GM10248 (cell line): Measurements from ENCODE around the gene NDUFB1.

Experiments
- CTCF ChIA-PET: fragments of 300-600 bp; sonication (Branson Sonifier 250); formaldehyde crosslinking; extraction: SDS; loops from one replicate; lab custom pipeline; 2021; ENCODE audit warnings: antibody characterized with exemption; lab: Yijun Ruan, JAX
- POLR2A ChIA-PET: fragments of 350-650 bp; sonication (Branson Sonifier 250); formaldehyde crosslinking; extraction: SDS; loops from one replicate; lab custom pipeline; 2020; ENCODE audit warnings: antibody characterized with exemption; lab: Yijun Ruan, JAX
- DNase-seq: peaks from one replicate; pipeline ENCODE4 v3.0.0; 2012; ENCODE audit errors: extremely low spot score
- CTCF ChIP-seq: IDR thresholded peaks from 2 replicates; pipeline ENCODE4 v1.5.1; 2012; ENCODE audit warnings: mild to moderate bottlenecking, low read depth; ENCODE audit errors: extremely low read depth, missing control alignments, control extremely low read depth

NDUFB1 gene

DNA sequence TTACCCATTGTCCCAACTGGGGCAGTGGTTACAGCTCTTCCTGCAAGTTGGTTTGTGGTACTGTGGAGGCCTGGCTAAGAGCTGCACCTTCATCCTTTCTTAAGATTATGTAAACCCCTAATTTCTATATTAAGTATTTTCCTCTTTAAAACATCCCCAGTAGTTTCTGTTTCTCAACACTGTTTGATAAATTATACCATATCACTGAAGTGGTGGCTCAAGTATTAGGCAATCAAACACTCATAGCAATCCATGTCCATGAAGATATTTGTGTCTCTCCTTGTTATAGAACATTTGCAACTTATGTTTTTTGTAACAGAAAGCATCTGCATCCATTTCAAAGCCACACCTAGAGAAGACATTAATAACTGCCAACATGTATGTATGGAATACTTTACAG, 47.0 kb downstream of the NDUFB1 start:
- no peak for TF ChIP-seq CTCF
- no peak for DNase-seq
- ChIA-PET CTCF (interaction anchor here (1.2 to 1.3 kb wide), 2 partner anchors 24 to 32 kb away, joined by 3 read pairs; partner anchors contain the start of gene ATXN3), POLR2A (no interaction called here)
